Erythroblast (primary cell): Measurements from ENCODE around the gene CELA2A.
"Not testable (repeated sequence)": the region's sequence is repeated elsewhere in the genome, so short reads cannot be mapped to it uniquely, and the experiment has no call there.

ENCODE experiments used
- GATA1 ChIP-seq: IDR thresholded peaks from 2 replicates; pipeline ENCODE4 v1.6.1; 2011; ENCODE audit warnings: low read depth, mild to moderate bottlenecking, control low read depth, low read length, moderate library complexity
- POLR2A ChIP-seq: IDR thresholded peaks from 2 replicates; pipeline ENCODE4 v1.6.1; 2011; ENCODE audit warnings: mild to moderate bottlenecking, low read length

DNA sequence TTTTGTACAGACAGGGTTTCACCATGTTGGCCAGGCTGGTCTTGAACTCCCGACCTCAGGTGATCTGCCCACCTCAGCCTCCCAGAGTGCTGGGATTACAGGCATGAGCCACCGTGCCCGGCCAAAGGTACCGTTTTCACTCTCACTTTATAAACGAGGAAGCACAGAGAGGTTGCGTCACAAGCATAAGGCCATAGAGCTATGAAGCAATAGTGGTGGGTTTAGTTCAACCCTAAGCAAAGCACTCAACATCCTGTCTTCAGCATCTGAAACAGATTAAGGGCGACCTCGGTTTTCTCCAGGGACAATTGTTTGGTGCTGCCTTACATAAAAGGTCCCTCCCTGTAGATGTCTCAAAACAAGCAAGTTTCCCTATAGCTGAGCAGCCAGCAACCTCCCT lies 21.8 kb upstream of the CELA2A start:
- TF ChIP-seq POLR2A, GATA1: not testable (repeated sequence)
